ENCODE results near the gene SLC25A51. TPM values are rescaled to one million over a fixed set of nuclear protein-coding genes. Genes with fewer than 3 reads are reported as not detected.

SLC25A51 gene
- total and polyA plus RNA-seq, 3 donors from 2014 or later: 18.4 to 27.4 (median 19.1) TPM

- H3K27ac ChIP-seq: no peak overlapping the region
- intact Hi-C loops (cut with DNase I; ENCODE audit: low total_unique reads): loop anchor here (10.0 kb wide), 1 partner anchor 487 kb away; the partner anchor contains the start of gene ALDH1B1
- H3K4me1 ChIP-seq: peaks cover 5% of the 10 kb centered on the region
- TF ChIP-seq CTCF (IDR thresholded peaks at IDR 0.05): no peak
- no peak for TF ChIP-seq POLR2A (IDR thresholded peaks at IDR 0.05)
- 75 to 83% methylated on average over 4 of the region's 4 CpGs for WGBS, 2 donors
- no peaks in the 10 kb centered on the region for H3K9me3 ChIP-seq
- no peaks in the 10 kb centered on the region for H3K27me3 ChIP-seq
- no peaks in the 10 kb centered on the region for H3K36me3 ChIP-seq (ENCODE audit: low read depth, missing control alignments)
- DNase-seq: no peak
- H3K4me3 ChIP-seq: no peak overlapping the region
Observed at GRCh38 chr9:37908283-37908682, 4.4 kb upstream of the SLC25A51 start.

DNA sequence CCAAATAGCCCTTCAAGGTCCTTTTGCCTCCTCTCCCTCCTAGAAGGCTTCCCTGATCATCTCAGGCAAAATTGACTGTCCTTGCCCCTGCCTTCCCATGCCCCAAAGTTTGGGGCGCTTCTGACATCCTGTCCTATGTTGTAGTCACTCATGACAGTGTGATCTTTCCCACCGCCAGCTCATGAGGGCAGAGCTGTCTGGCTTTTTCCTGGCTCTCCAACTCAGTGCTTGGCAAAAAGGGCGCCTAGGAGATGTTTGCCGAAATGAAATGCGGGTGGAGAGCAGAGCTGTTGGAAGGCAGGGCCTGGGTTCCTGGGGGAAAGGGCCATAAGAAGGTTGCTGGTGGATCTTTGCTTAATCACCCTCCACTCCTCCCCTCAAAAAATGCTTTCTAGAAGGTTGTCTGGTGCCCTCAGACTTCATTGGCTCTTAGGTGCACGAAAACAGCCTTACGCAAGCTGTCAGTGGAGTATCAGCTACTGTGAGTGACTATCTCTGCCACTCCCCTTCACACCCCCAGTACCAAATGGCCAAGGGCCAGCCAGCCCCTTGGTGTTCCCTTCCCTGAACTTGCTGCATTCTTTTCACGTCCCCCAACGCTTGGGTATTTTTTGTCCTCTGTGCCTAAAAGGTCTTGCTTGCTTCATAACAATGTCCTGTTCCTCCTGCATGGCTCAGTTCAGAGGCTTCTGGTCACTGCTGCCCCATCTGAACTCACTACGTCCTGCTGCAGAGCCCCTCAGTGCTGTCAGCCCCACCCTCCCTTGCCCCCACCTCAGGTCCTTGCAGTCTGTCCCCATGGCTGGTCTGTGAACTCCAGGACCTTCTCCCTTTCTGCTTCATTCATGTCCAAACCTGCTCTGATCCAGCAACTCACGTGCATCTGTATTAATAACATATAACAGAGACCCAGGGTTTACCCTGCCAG is 2.6 kb upstream of the SLC25A51 start:
- Histone ChIP-seq H3K4me1 (peaks cover 5% of the 10 kb centered on the region), H3K27me3 (no peaks in the 10 kb centered on the region), H3K36me3 (ENCODE audit: low read depth, missing control alignments) (no peaks in the 10 kb centered on the region), H3K27ac (no peak overlapping the region), H3K4me3 (no peak overlapping the region), H3K9me3 (no peaks in the 10 kb centered on the region)
- TF ChIP-seq CTCF (IDR thresholded peaks at IDR 0.05): no peak
- no peak for TF ChIP-seq POLR2A (IDR thresholded peaks at IDR 0.05)
- WGBS, 2 donors: 88 to 91% methylated on average over 11 of the region's 11 CpGs
- no peak for DNase-seq
- intact Hi-C loops (cut with DNase I; ENCODE audit: low total_unique reads): loop anchor here (10.0 kb wide), 1 partner anchor 488 kb away; the partner anchor contains the start of gene ALDH1B1

GRCh38 chr9:37905776-37906175 is 1.8 kb upstream of the SLC25A51 start:
- H3K9me3 ChIP-seq: no peaks in the 10 kb centered on the region
- H3K4me3 ChIP-seq: no peak overlapping the region
- WGBS, 2 donors: 92 to 94% methylated on average over 4 of the region's 4 CpGs
- TF ChIP-seq CTCF (IDR thresholded peaks at IDR 0.05) (no peak), POLR2A (IDR thresholded peaks at IDR 0.05) (no peak)
- H3K36me3 ChIP-seq (ENCODE audit: low read depth, missing control alignments): no peaks in the 10 kb centered on the region
- H3K4me1 ChIP-seq: peaks cover 5% of the 10 kb centered on the region
- no peak for DNase-seq
- intact Hi-C loops (cut with DNase I; ENCODE audit: low total_unique reads): loop anchor here (10.0 kb wide), 1 partner anchor 489 kb away; the partner anchor contains the start of gene ALDH1B1
- no peaks in the 10 kb centered on the region for H3K27me3 ChIP-seq
- no peak overlapping the region for H3K27ac ChIP-seq

- Histone ChIP-seq H3K4me1 (peaks cover 5% of the 10 kb centered on the region), H3K27me3 (no peaks in the 10 kb centered on the region), H3K9me3 (no peaks in the 10 kb centered on the region), H3K4me3 (peak overlapping the region; percentile 86 to 98), H3K36me3 (ENCODE audit: low read depth, missing control alignments) (no peaks in the 10 kb centered on the region), H3K27ac (no peak overlapping the region)
- DNase-seq: no peak
- TF ChIP-seq POLR2A (IDR thresholded peaks at IDR 0.05) (no peak), CTCF (IDR thresholded peaks at IDR 0.05) (no peak)
- intact Hi-C loops (cut with DNase I; ENCODE audit: low total_unique reads): loop anchor here (10.0 kb wide), 1 partner anchor 490 kb away; the partner anchor contains the start of gene ALDH1B1
- 48 to 60% methylated on average over 9 to 10 of the region's 10 CpGs for WGBS, 2 donors
Observed at GRCh38 chr9:37905131-37905505, 1.2 kb upstream of the SLC25A51 start.

All from testis (tissue), 3 donors.